ENCODE measurements around the gene ITPR2.

GRCh38 chr12:26847431-26847830 is 14.4 kb upstream of the ITPR2 start:
- TF ChIP-seq CTCF (IDR thresholded peaks at IDR 0.05; ENCODE audit: low read depth, low read length) (no peak), EZH2phosphoT487 (IDR thresholded peaks at IDR 0.05; ENCODE audit: low read depth) (no peak)

Data from OCI-LY3 (cell line).